HG03066 (cell line): ENCODE measurements around the gene COL5A1.

Source experiments
- ATAC-seq: cut with Tn5 transposase; IDR thresholded peaks from one replicate; pipeline ENCODE4 v1.9.1; 2021; ENCODE audit warnings: low read depth; ENCODE audit not compliant: unreplicated experiment

Gene COL5A1

GRCh38 chr9:134688661-134689320 lies 47.2 kb downstream of the COL5A1 start:
- no peak for ATAC-seq

DNA sequence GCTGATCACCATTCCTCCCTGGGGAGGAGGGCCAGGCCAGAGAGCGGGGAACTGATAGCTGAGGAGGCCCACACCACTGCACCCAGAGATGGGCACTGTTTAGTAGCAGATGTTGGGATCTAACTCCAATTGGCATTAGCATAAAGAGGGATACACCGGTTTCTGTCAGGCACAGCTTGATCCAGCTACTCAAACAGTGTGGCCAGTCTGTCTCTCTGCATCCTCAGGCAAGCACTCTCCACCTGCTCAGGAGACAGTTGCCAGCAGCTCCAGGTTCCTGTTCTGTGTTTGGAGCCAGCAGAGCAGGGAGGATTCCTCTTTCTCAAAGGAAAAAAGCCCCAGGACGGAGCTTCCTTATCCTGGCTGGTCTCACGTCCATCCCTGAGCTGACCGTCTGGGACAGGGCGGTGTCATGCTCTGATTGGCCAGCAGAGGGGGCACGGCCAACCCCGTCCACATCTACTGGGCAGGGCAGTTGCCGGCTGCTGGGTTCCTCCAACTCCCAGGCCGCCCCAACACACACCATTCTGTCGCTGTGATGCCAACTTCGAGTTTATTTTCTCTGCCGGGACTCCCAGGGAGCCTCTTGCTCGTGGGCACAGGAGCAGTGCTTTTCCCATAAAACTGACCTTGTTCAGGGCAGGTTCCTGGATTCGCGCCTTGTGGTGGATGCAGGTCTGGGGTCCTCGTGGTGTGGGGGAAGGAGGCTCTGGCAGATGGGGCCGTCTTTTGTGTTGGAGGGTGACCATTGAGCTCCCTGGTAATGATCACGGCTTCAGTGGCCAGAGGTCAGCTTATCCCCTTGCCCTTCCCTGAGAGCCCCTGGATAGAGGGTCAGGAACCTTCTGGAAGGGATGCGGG lies 47.9 kb downstream of the COL5A1 start:
- ATAC-seq: no peak

DNA sequence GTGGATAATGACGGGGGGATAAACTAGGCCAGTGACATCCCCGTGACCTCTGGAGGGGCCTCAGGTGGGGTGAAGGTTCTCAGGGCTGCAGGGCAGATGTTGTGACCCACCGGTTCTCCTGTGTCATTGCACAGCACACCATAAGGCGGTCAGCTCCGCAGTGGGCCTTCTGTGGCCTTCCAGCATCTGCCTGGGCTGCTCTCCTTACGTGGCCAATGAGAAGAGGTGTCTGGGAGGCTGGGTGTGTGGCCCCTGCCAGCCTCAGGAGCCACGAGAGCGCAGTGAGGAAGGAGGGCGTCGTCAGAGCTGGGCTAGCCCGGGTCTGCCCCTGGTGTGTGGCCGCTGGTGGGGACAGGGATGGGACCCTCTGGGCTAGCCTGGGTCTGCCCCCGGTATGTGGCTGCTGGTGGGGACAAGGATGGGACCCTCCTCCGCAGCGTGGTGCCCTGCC lies 48.7 kb downstream of the COL5A1 start:
- ATAC-seq: no peak

DNA sequence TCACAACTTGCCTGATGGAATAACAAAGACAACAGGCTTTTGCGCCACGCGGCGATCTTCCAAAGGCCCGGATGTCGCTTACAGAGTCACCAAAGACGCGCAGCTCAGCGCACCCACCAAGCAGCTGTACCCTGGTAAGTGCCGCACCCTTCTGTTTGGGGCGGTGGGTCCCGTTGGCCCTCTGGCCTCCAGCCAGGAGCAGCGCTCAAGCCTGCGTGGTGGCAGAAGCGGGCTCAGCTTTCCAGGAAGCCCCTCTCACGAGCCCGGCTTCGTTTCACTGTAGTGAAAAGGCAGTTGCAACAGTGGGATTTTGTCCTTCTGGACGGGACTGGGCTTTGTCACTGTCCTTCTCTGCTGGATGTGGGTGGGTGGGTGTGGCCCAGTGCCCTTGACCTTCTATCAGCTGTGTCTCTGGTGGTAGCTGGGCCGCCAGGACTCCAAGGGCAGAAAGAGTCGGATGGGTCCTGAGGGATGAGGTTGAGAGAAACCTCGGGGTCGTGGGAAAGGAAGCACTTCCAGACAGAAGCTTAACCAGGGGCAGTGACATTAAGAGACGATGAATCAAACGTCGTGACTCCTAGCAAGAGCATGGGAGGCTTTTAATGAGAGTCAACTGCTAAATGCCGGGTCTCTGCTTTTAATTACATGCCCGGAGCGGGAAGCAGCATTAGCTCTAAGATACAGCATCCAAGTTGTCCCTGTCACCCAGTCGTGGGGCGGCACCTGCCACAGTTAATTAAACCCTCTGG lies 49.5 kb downstream of the COL5A1 start:
- no peak for ATAC-seq

- no peak for ATAC-seq
Measured at GRCh38 chr9:134691695-134692572, 50.3 kb downstream of the COL5A1 start.

DNA sequence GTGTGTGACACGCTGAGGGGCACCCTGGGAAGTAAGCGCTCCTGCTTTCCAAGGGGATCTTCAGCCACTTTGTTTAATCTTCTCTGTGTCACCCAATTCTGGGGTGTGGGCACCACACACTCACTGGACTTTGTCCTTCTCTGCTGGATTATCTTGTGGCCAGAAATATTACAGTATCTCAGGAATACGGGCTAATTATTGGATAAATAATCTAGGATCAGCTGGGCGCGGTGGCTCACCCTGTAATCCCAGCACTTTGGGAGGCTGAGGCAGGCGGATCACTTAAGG lies 50.9 kb downstream of the COL5A1 start:
- ATAC-seq: no peak

DNA sequence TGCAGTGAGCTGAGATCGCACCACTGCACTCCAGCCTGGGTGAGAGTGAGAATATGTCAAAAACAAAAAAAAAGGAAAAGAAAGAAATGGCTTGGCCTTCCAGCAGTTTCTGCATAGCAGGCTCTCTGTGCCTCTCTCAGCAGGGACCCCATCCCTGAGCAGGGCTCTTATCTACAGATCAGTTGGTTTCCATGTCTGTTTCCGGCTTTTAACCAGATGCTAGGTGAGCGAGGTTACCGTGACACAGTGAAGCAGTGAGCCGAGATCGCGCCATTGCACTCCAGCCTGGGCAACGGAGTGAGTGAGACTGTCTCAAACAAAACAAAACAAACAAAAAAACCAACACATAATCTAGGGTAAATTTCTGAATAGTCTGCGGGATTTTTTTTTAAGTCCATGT lies 51.4 kb downstream of the COL5A1 start:
- no peak for ATAC-seq

DNA sequence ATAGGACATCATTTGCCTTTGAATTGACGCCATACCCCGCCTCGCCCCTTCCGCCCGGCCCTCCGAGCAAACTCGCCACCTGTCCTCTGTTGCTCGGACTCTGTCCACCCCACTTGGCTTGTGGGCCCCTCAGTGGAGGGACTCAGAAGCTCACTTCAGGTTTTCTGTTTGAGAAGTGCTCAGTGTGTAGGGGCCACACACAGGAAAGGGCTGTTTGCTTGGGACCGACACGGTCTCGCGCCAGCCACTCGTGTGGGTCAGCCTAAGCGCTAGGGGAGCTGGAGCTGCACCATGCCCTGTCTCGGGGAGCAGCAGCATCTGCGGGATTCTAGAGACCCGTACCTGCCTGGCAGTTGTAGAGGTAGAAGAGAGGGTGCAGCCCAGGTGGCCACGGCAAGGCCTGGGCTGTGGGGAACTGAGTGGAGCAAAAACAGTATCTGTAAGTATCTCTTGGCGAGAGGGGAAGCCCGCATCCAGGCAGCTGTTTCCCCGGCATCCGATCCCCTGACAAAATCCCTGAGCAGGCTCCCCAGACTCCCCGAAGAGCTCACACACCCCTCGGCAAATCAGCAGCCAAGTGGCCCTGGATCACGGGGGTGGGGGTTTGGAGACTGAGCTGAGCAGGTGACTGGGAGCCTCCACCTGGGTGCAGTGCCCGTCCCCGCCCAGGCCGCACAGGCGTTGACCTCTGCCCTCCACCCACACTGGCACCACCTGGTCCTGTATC lies 52.2 kb downstream of the COL5A1 start:
- ATAC-seq: no peak

- ATAC-seq: no peak
Measured at GRCh38 chr9:134694368-134694665, 52.7 kb downstream of the COL5A1 start.

GRCh38 chr9:134694714-134695113 lies 53.1 kb downstream of the COL5A1 start:
- ATAC-seq: no peak

DNA sequence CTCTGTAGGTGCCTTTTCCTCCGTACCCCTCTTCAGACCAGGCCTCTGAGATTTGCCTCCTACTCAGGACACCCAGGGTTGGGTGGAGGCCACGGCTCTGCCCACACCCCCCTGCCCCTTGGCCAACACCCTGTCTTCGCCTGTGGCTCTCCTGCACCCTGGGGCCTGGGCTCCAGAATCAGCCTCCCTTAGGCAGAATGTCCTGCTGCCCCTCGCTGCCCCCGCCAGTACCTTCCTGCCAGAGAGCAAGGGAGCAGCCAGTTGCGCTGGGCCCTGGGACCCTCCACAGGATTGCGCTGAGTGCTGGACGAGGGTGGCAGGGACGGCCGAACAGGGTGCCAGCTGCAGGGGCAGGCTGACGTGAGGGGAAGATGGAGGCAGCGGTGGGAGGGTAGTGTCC lies 53.5 kb downstream of the COL5A1 start:
- ATAC-seq: no peak

- no peak for ATAC-seq
Measured at GRCh38 chr9:134696433-134696832, 54.8 kb downstream of the COL5A1 start.

GRCh38 chr9:134698111-134698510 lies 56.5 kb downstream of the COL5A1 start:
- no peak for ATAC-seq

GRCh38 chr9:134698587-134699342 lies 57.2 kb downstream of the COL5A1 start:
- no peak for ATAC-seq

GRCh38 chr9:134699343-134699740 lies 57.7 kb downstream of the COL5A1 start:
- no peak for ATAC-seq

DNA sequence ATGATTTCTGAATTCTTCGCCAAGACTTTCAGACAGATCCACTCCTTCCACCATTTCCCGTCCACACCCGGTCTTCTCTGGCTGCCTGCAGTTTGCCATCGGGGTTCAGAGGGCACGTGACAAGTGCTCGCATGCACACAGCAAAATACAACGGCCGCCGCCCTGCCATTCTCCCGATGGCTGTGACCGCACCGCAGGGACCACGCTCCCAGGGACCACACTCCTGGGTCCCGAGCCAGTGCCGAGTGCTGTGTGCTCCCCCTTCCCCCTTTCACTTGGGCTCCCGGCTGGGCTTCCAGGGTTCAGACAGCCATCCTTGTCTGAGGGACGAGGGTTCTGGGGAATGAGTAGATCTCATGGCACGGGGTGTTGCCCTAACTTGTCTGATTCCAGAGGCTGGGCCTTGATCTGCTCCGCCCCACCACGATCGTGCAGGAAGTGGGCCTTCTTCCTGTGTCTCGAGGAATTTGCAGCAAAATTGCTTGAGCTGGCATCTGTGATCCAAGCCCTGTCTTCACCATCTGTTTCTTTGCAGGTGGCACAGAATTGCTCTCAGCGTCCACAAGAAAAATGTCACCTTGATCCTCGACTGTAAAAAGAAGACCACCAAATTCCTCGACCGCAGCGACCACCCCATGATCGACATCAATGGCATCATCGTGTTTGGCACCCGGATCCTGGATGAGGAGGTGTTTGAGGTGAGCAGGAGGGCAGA lies 59.2 kb downstream of the COL5A1 start:
- no peak for ATAC-seq

DNA sequence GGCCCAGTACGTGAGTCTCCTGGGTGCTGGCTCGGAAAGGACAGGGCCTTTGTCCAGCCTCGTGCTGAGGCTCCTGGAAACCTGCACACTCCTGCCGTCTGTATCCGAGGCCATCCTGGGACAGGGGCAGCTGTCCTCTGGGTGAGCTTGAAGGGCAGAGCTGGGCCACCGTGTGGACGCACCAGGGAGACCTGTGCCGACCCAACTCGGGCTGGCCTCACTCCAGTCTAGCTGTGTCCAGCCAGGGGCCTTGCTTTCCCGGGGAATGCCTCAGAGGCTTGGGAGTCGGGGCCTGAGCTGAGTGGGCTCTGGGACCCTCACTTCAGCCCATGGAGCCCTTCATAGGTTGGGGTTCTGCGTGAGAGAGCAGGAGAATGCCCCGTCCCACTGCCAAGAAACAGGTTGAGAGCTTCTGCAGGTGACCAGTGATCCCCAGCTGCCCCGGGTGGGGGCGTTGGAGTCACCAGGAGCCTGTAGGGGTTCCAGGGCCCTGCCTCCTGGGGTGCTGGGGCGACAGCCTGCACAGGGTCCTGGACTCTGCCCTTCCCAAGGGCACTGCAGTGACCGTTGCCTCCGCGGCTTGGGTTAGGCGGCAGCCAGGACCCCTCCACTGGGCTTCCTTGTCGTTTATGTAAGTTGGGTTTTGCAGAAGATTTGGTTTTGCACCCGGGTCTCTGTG lies 60.1 kb downstream of the COL5A1 start:
- no peak for ATAC-seq

DNA sequence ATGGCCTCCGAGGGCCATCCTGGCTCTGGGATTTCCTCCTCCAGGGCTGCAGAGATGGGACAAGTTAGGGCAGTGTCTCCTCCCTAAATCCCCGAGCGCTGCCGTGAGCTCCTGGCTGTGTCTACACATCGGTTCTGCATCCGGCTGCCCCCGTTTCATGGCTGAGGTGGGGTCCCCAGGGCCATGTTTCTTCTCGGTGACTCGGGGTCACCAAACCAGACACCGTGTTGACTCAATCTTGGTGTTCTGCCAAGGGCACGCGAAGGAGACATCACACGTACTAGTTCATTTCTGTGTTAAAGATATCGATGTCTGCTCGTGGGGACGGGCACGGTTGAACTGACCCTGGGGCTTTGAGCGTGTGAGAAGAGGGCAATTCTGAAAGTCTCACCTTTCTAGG lies 60.7 kb downstream of the COL5A1 start:
- no peak for ATAC-seq
